Measurements from ENCODE around the gene ERC1.

DNA sequence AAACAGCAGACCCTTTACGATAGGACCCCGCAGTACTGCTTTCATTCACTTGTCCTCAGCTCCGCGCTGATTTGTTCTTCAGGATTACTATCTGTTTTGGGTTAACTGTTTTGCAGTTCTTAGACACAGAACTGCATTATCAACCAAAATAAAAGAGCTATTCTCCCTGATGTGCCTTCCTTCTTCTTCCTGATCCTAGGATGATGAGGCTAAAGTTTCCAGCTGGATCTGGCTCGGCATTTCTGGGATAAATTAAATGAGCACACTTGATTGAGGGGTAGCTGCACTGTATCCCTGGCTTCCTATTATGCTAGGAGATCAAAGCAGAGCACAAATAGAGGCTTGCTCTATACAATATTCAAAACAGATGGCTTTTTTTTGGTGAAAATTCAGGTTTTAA, 437.6 kb downstream of the ERC1 start:
- TF ChIP-seq, protein P1, sequence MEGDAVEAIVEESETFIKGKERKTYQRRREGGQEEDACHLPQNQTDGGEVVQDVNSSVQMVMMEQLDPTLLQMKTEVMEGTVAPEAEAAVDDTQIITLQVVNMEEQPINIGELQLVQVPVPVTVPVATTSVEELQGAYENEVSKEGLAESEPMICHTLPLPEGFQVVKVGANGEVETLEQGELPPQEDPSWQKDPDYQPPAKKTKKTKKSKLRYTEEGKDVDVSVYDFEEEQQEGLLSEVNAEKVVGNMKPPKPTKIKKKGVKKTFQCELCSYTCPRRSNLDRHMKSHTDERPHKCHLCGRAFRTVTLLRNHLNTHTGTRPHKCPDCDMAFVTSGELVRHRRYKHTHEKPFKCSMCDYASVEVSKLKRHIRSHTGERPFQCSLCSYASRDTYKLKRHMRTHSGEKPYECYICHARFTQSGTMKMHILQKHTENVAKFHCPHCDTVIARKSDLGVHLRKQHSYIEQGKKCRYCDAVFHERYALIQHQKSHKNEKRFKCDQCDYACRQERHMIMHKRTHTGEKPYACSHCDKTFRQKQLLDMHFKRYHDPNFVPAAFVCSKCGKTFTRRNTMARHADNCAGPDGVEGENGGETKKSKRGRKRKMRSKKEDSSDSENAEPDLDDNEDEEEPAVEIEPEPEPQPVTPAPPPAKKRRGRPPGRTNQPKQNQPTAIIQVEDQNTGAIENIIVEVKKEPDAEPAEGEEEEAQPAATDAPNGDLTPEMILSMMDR (IDR thresholded peaks at IDR 0.05) = no peak
- no peak for TF ChIP-seq POLR2A (IDR thresholded peaks at IDR 0.05)
- TF ChIP-seq POLR2AphosphoS5 (IDR thresholded peaks at IDR 0.05; ENCODE audit: insufficient read depth in 1 of 2, low read depth in 1 of 2) = no peak

All from vagina (tissue), 2 donors.